GM18951 (cell line): ENCODE results near the gene SLC38A1.

ENCODE experiments used
- POLR2A ChIP-seq: IDR thresholded peaks from 4 replicates; pipeline ENCODE4 v1.6.1; 2011; ENCODE audit warnings: mild to moderate bottlenecking; ENCODE audit not compliant: insufficient read length, insufficient read depth; ENCODE audit errors: extremely low read depth
- in situ Hi-C: fragments of 300-500 bp; cut with MboI; formaldehyde crosslinking; loops from one replicate; pipeline ENCODE4 v1.12.0; 2022; ENCODE audit warnings: low sequenced_read_pairs, mixed read lengths, inconsistent platforms; ENCODE audit not compliant: unreplicated experiment

SLC38A1 gene

GRCh38 chr12:46217541-46218321, 51.1 kb downstream of the SLC38A1 start:
- no peak for TF ChIP-seq POLR2A
- in situ Hi-C loops, result no loop called here

- in situ Hi-C loops, result no loop called here
These were observed 54.0 kb downstream of the SLC38A1 start for GRCh38 chr12:46214668-46215436.

GRCh38 chr12:46212108-46212982, 56.5 kb downstream of the SLC38A1 start:
- TF ChIP-seq POLR2A, result no peak
- in situ Hi-C loops, result no loop called here

More at GRCh38 chr12:46214668-46215436, 54.0 kb downstream of the SLC38A1 start:
- no peak for TF ChIP-seq POLR2A

- in situ Hi-C loops, result no loop called here
- no peak for TF ChIP-seq POLR2A
These were observed 57.9 kb downstream of the SLC38A1 start for GRCh38 chr12:46210873-46211439.

GRCh38 chr12:46209914-46210872, 58.6 kb downstream of the SLC38A1 start:
- TF ChIP-seq POLR2A, result peak; percentile 34
- in situ Hi-C loops, result no loop called here

GRCh38 chr12:46209170-46209569, 59.7 kb downstream of the SLC38A1 start:
- in situ Hi-C loops, result no loop called here

GRCh38 chr12:46208370-46208769, 60.5 kb downstream of the SLC38A1 start:
- in situ Hi-C loops, result no loop called here
- TF ChIP-seq POLR2A, result no peak

More at GRCh38 chr12:46209170-46209569, 59.7 kb downstream of the SLC38A1 start:
- TF ChIP-seq POLR2A, result no peak

- TF ChIP-seq POLR2A, result no peak
- in situ Hi-C loops, result no loop called here
These were observed 61.2 kb downstream of the SLC38A1 start for GRCh38 chr12:46207644-46208043.

GRCh38 chr12:46206471-46206870, 62.4 kb downstream of the SLC38A1 start:
- TF ChIP-seq POLR2A, result no peak
- in situ Hi-C loops, result no loop called here

- no peak for TF ChIP-seq POLR2A
- in situ Hi-C loops, result no loop called here
These were observed 63.5 kb downstream of the SLC38A1 start for GRCh38 chr12:46205294-46205693.

GRCh38 chr12:46201284-46201789, 67.5 kb downstream of the SLC38A1 start:
- TF ChIP-seq POLR2A, result no peak
- in situ Hi-C loops, result no loop called here

GRCh38 chr12:46200551-46200950, 68.3 kb downstream of the SLC38A1 start:
- in situ Hi-C loops, result no loop called here
- TF ChIP-seq POLR2A, result no peak

GRCh38 chr12:46198913-46199312, 69.9 kb downstream of the SLC38A1 start:
- in situ Hi-C loops, result no loop called here
- TF ChIP-seq POLR2A, result no peak
